Stimulated activated CD4-positive, alpha-beta T cell treated with anti-CD3 and anti-CD28 coated beads, Interleukin-1b, Interleukin-23, amount 100 ng/mL, for 1 hour (primary cell): Measurements from ENCODE around the gene GPR35.

Experiments used
- DNase-seq, 2 donors: peaks; one replicate each; pipeline ENCODE4 v3.0.0-alpha.2; 2020; ENCODE audit warnings: low read depth in 2 of 2

The GPR35 gene

GRCh38 chr2:240623531-240624010, 1.7 kb upstream of the GPR35 start:
- no peak for DNase-seq

- DNase-seq: no peak
These were observed 1.0 kb upstream of the GPR35 start for GRCh38 chr2:240624011-240624949.

GRCh38 chr2:240626531-240627300, 1.4 kb downstream of the GPR35 start:
- no peak for DNase-seq

- no peak for DNase-seq
These were observed 2.6 kb downstream of the GPR35 start for GRCh38 chr2:240627736-240628506.

- DNase-seq: no peak
These were observed 3.2 kb downstream of the GPR35 start for GRCh38 chr2:240628507-240628807.

- no peak for DNase-seq
These were observed 3.7 kb downstream of the GPR35 start for GRCh38 chr2:240628808-240629618.

- DNase-seq: no peak
These were observed 4.3 kb downstream of the GPR35 start for GRCh38 chr2:240629619-240629967.

- DNase-seq: no peak
These were observed 4.9 kb downstream of the GPR35 start for GRCh38 chr2:240629968-240630770.

GRCh38 chr2:240630771-240631547, 5.7 kb downstream of the GPR35 start:
- no peak for DNase-seq

GRCh38 chr2:240631548-240632305, 6.4 kb downstream of the GPR35 start:
- DNase-seq: no peak

GRCh38 chr2:240632306-240632721, 7.0 kb downstream of the GPR35 start:
- no peak for DNase-seq

- DNase-seq: no peak
These were observed 10.1 kb downstream of the GPR35 start for GRCh38 chr2:240635121-240635997.

GRCh38 chr2:240635998-240636547, 10.8 kb downstream of the GPR35 start:
- DNase-seq: no peak

GRCh38 chr2:240636563-240637115, 11.4 kb downstream of the GPR35 start:
- DNase-seq: no peak

- no peak for DNase-seq
These were observed 12.0 kb downstream of the GPR35 start for GRCh38 chr2:240637116-240637900.

- no peak for DNase-seq
These were observed 12.6 kb downstream of the GPR35 start for GRCh38 chr2:240637901-240638345.
